ENCODE measurements around the gene LCORL.

LCORL gene

DNA sequence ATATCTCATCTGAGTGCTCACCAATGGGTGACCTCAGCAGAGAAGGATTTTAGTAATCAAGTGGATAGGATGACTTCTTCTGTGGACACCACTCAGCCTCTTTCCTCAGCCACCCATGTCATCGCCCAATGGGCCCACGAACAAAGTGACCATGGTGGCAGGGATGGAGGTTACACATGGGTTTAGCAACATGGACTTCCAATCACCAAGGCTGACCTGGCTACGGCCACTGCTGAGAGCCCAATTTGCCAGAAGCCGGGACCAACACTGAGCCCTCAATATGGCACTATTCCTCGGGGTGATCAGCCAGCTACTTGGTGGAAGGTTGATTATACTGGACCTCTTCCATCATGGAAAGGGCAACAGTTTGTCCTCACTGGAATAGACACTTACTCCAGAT, 97.4 kb downstream of the LCORL start:
- H3K4me3 ChIP-seq (ENCODE audit: low read depth, low read length): no peak overlapping the region
- DNase-seq (ENCODE audit: low read depth): no peak
- TF ChIP-seq, protein P1, sequence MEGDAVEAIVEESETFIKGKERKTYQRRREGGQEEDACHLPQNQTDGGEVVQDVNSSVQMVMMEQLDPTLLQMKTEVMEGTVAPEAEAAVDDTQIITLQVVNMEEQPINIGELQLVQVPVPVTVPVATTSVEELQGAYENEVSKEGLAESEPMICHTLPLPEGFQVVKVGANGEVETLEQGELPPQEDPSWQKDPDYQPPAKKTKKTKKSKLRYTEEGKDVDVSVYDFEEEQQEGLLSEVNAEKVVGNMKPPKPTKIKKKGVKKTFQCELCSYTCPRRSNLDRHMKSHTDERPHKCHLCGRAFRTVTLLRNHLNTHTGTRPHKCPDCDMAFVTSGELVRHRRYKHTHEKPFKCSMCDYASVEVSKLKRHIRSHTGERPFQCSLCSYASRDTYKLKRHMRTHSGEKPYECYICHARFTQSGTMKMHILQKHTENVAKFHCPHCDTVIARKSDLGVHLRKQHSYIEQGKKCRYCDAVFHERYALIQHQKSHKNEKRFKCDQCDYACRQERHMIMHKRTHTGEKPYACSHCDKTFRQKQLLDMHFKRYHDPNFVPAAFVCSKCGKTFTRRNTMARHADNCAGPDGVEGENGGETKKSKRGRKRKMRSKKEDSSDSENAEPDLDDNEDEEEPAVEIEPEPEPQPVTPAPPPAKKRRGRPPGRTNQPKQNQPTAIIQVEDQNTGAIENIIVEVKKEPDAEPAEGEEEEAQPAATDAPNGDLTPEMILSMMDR (conservative IDR thresholded peaks at IDR 0.05; ENCODE audit: low read depth, low read length): no peak

DNA sequence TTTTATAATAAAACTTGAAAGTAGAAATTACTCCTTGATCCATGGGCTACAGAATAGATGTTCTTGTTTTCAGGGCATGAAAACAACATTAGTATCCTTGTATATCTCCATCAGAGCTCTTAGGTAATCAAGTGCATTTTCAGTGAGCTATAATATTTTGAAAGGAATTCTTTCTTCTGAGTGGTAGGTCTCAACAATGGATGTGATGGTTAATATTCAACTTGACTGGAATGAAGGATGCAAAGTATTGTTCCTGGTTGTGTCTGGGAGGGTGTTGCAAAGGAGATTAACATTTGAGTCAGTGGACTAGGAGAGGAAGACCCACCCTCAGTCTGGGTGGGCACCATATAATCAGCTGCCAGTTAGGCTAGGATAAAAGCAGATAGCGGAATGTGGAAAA, 100.1 kb downstream of the LCORL start:
- TF ChIP-seq, protein P1 (conservative IDR thresholded peaks at IDR 0.05; ENCODE audit: low read depth, low read length): no peak
- DNase-seq (ENCODE audit: low read depth): no peak
- H3K4me3 ChIP-seq (ENCODE audit: low read depth, low read length): no peak overlapping the region

DNA sequence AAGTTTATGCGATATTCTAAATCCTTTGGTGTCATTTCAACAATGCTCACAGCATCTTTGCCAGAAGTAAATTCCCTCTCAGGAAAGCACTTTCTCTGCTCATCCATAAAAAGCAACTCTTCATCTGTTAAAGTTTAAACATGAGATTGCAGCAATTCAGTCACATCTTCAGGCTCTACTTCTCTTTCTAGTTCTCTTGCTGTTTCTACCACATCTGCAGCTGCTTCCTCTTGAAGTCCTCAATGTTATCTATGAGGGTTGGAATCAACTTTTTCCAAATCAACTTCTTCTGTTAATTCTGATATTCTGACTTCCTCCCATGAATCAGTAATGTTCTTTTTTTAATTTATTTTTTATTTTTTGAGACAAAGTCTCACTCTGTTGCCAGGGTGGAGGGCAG, 100.9 kb downstream of the LCORL start:
- TF ChIP-seq, protein P1 (conservative IDR thresholded peaks at IDR 0.05; ENCODE audit: low read depth, low read length): no peak
- no peak for DNase-seq (ENCODE audit: low read depth)
- no peak overlapping the region for H3K4me3 ChIP-seq (ENCODE audit: low read depth, low read length)

DNA sequence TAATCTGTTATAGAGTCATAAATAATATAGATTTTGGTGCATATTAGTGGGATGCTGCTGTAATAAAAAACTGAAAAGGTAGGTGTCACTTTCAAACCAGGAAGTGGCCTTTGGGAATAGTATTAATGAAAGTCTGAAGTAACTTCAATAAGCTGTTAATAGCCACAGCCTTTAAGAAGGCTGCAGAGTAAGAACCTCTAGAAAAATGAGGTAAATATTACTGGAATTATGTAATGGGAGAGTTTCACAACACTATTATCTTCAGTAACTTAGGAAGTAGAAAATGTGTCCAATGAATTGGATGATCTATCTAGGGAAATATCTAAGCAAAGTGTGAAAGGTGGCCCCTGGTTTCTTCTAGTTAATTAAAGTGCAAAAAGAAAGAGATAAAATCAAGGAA, 106.1 kb downstream of the LCORL start:
- TF ChIP-seq, protein P1 (conservative IDR thresholded peaks at IDR 0.05; ENCODE audit: low read depth, low read length): no peak
- peak; percentile 47 for DNase-seq (ENCODE audit: low read depth)
- no peak overlapping the region for H3K4me3 ChIP-seq (ENCODE audit: low read depth, low read length)

DNA sequence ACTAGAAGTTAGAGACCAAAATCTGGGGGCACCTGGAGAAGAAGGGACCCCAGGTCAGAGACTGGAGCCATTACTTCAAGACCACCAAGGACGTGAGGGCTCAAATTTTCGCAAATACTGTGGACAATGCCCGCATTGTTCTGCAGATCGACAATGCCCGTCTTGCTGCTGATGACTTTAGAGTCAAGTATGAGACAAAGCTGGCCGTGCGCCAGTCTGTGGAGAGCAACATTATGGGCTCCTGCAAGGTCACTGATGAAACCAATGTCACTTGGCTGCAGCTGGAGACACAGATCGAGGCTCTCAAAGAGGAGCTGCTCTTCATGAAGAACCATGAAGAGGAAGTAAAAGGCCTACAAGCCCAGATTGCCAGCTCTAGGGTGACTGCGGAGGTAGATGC, 109.5 kb downstream of the LCORL start:
- no peak for DNase-seq (ENCODE audit: low read depth)
- TF ChIP-seq, protein P1 (conservative IDR thresholded peaks at IDR 0.05; ENCODE audit: low read depth, low read length): no peak
- H3K4me3 ChIP-seq (ENCODE audit: low read depth, low read length): no peak overlapping the region

DNA sequence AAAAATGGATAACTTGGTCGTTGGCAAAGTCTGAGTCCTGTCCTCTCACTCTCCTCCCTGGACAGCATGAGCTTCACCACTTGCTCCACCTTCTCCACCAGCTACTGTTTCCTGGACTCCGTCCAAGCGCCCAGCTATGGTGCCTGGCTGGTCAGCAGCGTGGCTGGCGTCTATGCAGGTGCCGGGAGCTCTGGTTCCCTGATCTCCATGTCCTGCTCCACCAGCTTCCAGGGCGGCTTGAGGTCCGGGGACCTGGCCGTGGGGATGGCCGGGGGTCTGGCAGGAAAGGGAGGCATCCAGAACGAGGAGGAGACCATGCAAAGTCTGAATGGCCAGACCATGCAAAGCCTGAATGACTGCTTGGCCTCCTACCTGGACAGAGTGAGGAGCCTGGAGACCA, 109.9 kb downstream of the LCORL start:
- DNase-seq (ENCODE audit: low read depth): no peak
- H3K4me3 ChIP-seq (ENCODE audit: low read depth, low read length): no peak overlapping the region
- TF ChIP-seq, protein P1 (conservative IDR thresholded peaks at IDR 0.05; ENCODE audit: low read depth, low read length): no peak

DNA sequence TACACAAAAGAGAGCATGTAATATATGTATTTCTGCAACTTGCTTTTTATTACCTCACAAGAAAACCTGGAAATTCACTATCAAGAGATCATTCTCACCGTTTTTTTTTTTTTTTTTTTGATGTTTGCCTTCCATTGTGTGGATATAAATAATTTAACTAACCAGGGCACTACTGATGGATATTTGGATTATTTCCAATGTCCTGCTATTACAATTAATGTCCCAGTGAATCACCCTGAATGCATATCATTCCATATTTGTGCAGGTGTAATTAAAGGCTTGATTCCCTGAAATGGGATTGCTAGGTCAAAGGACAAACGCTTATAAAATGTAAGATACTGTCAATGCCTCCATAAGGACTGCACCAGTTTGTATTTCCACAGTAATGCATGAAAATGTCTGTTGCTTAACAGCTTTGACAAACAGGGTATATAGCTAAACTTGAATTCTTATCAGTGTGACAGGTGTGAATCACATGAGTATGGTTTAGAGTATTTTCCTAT, 123.0 kb downstream of the LCORL start:
- no peak for DNase-seq (ENCODE audit: low read depth)
- H3K4me3 ChIP-seq (ENCODE audit: low read depth, low read length): no peak overlapping the region
- TF ChIP-seq, protein P1 (conservative IDR thresholded peaks at IDR 0.05; ENCODE audit: low read depth, low read length): no peak
